Spleen (tissue), 7 donors: ENCODE data around the gene KIAA1549.

Experiments
- CTCF ChIP-seq, 11 experiments: fragments of 200-600 bp in 7 of 11; fragments of 450-650 bp in 4 of 11; sonication (generic) in 4 of 11; IDR thresholded peaks in 8 of 11; conservative IDR thresholded peaks in 3 of 11; 1 replicate in 7 of 11; 2 replicates in 4 of 11; pipeline versions ENCODE4 v1.4.0 to v1.8.0; 2016 to 2021; ENCODE audit warnings: antibody characterized with exemption in 11 of 11, inconsistent platforms in 4 of 11, mild to moderate bottlenecking in 1 of 11
- POLR2AphosphoS5 ChIP-seq, 3 donors: sonication (generic); formaldehyde crosslinking; IDR thresholded peaks; one replicate each; pipeline ENCODE4 v1.5.1; 2017; ENCODE audit warnings: antibody characterized with exemption in 3 of 3
- donor health status: DM: no; HTN: no; CAD: no; lungs with moderate emphysema.
- donor health status: DM: no; HTN: no; CAD: no.
- donor health status: DM: no; HTN: no; CAD: no.

DNA sequence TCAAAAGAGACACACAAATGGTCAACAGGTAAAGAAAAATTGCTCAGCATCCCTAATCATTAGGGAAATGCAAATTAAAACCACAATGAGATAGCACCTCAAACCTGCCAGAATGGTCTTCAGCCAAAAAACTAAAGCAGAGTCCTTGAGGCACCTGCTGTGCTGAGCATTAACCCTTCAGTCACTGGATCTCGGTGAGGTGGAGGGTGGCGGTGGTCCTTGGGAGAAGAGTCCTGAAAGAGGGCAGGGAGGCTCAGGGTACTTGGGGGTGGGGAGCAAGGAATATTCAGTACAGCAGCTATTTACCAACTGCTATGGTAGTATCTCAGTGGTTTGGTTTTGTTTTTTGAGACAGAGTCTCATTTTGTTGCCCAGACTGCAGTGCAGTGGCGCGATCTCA is 7.1 kb downstream of the KIAA1549 start:
- TF ChIP-seq CTCF (IDR thresholded peaks at IDR 0.05 in 8 of 11, conservative IDR thresholded peaks at IDR 0.05 in 3 of 11) (no peak), POLR2AphosphoS5 (IDR thresholded peaks at IDR 0.05) (no peak)
